Neural progenitor cell (in vitro differentiated cells): ENCODE results near the gene TEKT3.

Source experiments
- CTCF ChIP-seq: fragments of 200-600 bp; sonication (generic); IDR thresholded peaks from 2 replicates; pipeline ENCODE4 v1.5.1; 2017; ENCODE audit warnings: antibody characterized with exemption, mild to moderate bottlenecking
- EZH2 ChIP-seq: fragments of 200-600 bp; sonication (generic); IDR thresholded peaks from 2 replicates; pipeline ENCODE4 v1.6.1; 2017; ENCODE audit warnings: antibody characterized with exemption, mild to moderate bottlenecking, moderate library complexity

GRCh38 chr17:15257796-15258512, 83.4 kb downstream of the TEKT3 start:
- TF ChIP-seq CTCF (no peak), EZH2 (no peak)
